Measurements from ENCODE around the gene PREX1.

PREX1 gene

DNA sequence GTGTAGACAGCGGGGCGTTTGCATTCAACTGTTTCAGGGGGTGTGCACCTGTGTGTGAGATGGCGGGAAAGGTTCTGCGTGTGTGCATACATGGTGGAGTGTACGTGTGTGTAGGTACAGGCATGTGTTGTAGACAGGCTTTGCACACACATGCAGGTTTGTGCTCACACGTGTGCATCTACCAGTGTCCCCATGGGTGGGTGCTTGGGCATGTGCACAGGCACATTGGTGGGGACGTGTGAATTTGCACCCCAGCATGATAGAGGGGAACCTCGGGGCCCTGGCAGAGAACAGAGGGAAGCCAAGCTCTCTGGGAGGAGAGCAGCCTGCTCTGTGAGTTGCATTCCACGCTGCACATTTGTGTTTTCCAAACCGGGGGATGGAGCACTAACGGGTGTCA is 250.2 kb downstream of the PREX1 start:
- no peak for DNase-seq (ENCODE audit: low spot score)

DNA sequence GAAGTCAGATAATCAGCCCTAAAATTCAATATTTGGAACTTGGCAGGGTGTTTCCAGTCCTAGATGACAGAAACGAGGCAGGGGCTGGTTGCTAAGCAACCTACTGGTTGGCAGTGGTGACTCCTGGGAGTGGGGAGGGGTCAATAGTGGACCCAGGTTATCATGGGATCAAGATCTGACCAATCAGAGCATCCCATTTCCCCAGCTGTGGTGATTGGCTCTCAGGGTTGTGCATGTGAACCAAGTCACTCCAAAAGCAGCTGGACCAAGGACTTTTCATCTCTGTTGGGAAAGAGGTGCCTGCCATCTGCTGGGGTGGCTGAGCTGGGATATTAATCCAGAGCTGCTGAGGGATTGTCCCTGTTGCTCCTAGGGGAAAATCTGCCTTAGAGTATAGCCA is 253.4 kb downstream of the PREX1 start:
- no peak for DNase-seq (ENCODE audit: low spot score)
